ENCODE data around the gene APOH.

Gene APOH

GRCh38 chr17:66171172-66171571 is 58.0 kb downstream of the APOH start:
- DNase-seq = no peak

GRCh38 chr17:66169839-66170238 is 59.4 kb downstream of the APOH start:
- no peak for DNase-seq
- no peak for TF ChIP-seq GATA1 (IDR thresholded peaks at IDR 0.05; ENCODE audit: low read depth, low read length)
- TF ChIP-seq POLR2A (IDR thresholded peaks at IDR 0.05; ENCODE audit: low read length) = no peak

More at GRCh38 chr17:66171172-66171571, 58.0 kb downstream of the APOH start:
- TF ChIP-seq POLR2A (IDR thresholded peaks at IDR 0.05; ENCODE audit: low read length) = no peak
- TF ChIP-seq GATA1 (IDR thresholded peaks at IDR 0.05; ENCODE audit: low read depth, low read length) = no peak

- no peak for TF ChIP-seq GATA1 (IDR thresholded peaks at IDR 0.05; ENCODE audit: low read depth, low read length)
- TF ChIP-seq POLR2A (IDR thresholded peaks at IDR 0.05; ENCODE audit: low read length) = no peak
- DNase-seq = no peak
Measured at GRCh38 chr17:66167189-66167815, 61.9 kb downstream of the APOH start.

GRCh38 chr17:66165537-66166123 is 63.6 kb downstream of the APOH start:
- TF ChIP-seq POLR2A (IDR thresholded peaks at IDR 0.05; ENCODE audit: low read length) (no peak), GATA1 (IDR thresholded peaks at IDR 0.05; ENCODE audit: low read depth, low read length) (no peak)
- peak; percentile 38 to 64 for DNase-seq
